Retinal pigment epithelial cell (primary cell): ENCODE measurements around the gene CHD3.

Source experiments
- DNase-seq: peaks from one replicate; pipeline ENCODE4 v3.0.0-alpha.2; 2010; ENCODE audit warnings: low read depth
- H3K4me3 ChIP-seq: 2 replicates; pipeline ENCODE4 v1.5.1; 2011; ENCODE audit warnings: mild to moderate bottlenecking, low read length, control low read depth, moderate library complexity
- CTCF ChIP-seq: conservative IDR thresholded peaks from 2 replicates; pipeline ENCODE4 v1.5.1; 2011; ENCODE audit warnings: low read depth, low read length, control low read depth, inconsistent platforms

Gene CHD3

DNA sequence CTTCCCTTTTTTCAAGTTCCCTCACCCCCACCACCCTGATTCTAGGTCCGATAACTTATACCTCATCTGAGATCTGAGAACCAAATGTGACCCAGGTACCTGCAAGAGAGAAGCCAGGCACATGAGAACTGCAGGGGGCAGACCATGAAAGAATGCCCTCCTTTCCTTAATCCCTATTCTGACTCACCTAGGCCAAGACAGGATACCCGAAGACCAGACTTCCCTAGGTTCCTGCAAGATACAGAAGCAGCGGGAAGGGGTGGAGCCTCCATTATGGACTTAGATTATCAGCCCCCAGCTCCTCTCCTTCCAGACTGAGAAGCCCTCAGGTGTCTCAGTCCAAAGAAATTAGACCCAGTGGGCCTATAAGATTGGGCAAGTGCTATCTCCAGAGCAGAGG is 39.0 kb downstream of the CHD3 start:
- no peak for DNase-seq
- H3K4me3 ChIP-seq, result no peak overlapping the region
- no peak for TF ChIP-seq CTCF

DNA sequence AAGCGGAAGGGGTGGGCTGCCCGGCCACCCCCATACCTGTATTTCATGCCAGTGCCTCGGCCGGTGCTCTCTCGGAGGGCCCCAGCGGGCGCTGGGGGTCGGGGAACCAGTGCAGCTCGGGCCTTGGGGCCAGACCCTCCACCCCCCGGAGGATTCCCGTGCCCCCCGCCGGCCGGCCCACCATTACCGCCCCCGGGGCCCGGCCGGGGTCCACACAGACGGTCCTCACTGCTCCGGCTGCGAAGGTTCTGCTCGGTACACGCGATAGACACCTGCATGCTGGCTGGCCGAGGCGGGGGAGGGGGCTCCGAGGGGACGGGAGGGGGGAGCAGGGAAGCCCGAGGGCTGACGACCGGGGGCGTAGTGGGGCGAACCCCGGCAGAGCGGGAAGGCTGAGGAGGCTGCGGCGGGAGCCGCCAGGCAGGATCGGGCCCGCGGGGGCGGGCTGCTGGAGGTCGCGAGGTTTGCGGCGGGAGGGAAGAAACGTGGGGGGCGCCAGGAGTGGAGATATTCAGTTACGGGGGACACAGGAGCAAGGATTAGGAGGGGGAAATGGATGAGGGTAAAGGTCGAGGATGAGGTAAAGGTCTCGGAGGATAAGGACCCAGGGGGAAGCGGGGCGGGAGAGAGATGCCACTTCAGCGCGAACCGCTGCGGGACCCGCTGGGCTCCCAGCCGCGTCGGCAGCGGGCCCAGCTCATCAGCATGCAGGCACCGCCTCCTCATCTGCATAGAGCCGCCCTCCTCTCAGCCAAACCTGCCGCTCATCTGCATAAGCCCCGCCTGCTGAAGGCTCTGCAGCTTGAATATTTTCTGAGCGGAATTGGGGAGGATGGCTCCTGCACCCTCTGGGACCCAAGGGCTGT is 40.8 kb downstream of the CHD3 start, which contains the start of gene KCNAB3:
Gene KCNAB3, minus strand, starts transcription at position 699 of the 866 bp plus-strand sequence. Its CDS starts 421 bp downstream, at position 278.
- TF ChIP-seq CTCF, result no peak
- H3K4me3 ChIP-seq, result peak within 1 kb of the TSS; percentile 49
- no peak for DNase-seq

DNA sequence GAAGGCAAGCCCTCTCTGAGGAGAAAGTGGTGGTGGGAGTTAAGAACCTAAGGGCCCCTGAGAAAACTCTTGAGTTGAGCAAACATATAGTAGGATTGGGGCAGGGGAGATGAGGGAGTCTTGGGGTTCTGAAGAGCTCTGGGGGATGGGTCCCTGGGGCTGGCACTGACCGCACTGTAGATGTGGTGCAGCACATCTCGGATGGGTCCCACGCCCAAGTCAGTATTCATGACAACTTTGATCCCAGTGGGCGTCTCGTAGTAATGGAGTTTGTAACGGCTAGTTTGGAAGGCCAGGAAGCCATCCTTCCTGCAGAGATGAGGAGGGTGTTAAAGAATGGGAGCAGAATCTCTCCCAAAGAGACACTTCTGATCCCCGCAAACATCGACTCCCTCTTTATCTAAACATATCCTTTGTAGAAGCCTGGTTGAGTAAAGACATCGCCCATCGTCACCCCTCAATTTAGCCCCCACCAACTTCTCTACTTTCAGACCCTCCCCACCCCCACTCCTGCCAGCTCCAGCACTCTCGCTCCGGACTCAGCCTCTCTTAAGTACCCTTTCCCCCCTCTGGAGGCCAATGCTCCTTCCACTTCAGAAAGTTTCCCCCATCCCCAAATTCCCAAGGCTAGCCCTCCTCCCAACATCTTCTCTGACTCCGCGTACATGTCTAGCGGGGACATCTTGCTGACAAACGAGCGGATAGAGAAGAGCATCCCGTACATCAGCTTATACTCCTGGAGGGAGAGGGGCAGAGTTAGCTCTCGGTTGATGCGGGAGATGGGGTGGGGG is 42.4 kb downstream of the CHD3 start:
- no peak for DNase-seq
- H3K4me3 ChIP-seq, result peak overlapping the region; percentile 99
- TF ChIP-seq CTCF, result no peak

- TF ChIP-seq CTCF, result no peak
- peak; percentile 96 for DNase-seq
- peak within 1 kb of the TSS; percentile 99 for H3K4me3 ChIP-seq
Measured at GRCh38 chr17:7931709-7932482, 43.3 kb downstream of the CHD3 start, which contains the start of the genes CNTROB and TRAPPC1. Gene CNTROB (plus strand): TSS chr17:7932206. CDS start chr17:7933080, 874 bp downstream. Gene TRAPPC1 (minus strand): TSS chr17:7931946. CDS start chr17:7931829, 117 bp downstream.

GRCh38 chr17:7932483-7932891 is 43.9 kb downstream of the CHD3 start:
- no peak for TF ChIP-seq CTCF
- DNase-seq, result no peak
- H3K4me3 ChIP-seq, result peak overlapping the region; percentile 99

DNA sequence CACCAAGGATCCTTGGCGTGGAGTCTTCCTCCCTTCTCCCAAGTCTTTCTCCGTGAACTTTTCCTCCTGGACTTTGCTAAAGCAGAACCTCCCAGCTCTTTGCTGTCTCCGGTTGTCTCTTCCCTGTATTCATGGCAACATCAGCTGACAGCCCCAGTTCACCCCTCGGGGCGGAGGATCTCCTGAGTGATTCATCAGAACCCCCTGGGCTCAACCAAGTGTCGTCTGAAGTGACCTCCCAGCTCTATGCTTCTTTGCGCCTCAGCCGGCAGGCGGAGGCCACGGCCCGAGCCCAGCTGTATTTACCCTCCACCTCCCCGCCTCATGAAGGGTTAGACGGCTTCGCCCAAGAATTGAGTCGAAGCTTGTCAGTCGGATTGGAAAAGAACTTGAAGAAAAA is 44.4 kb downstream of the CHD3 start:
- no peak for DNase-seq
- peak overlapping the region; percentile 99 for H3K4me3 ChIP-seq
- peak; percentile 30 for TF ChIP-seq CTCF
